Measurements from ENCODE around the gene CCND2.

GRCh38 chr12:4308334-4308950, 34.9 kb downstream of the CCND2 start:
- TF ChIP-seq CTCF (IDR thresholded peaks at IDR 0.05): no peak
- TF ChIP-seq POLR2A (IDR thresholded peaks at IDR 0.05): no peak

Data from ovary (tissue), 3 donors.